BLaER1 treated with 17β-estradiol and CSF1 and Interleukin-3, amounts not matched to agents 10 nM and 100 nM (cell line): Measurements from ENCODE around the gene PIGW.
A peak's percentile ranks its signal among the peaks of the same experiment; 100 is the strongest.

Experiments used
- H3K27ac ChIP-seq, 11 experiments: shearing (Covaris generic); formaldehyde crosslinking; 2 replicates each; pipeline ENCODE4 v1.8.1; 2022
- H3K27me3 ChIP-seq, 11 experiments: shearing (Covaris generic); formaldehyde crosslinking; 2 replicates each; pipeline ENCODE4 v1.8.1; 2022
- H3K36me3 ChIP-seq, 11 experiments: shearing (Covaris generic); formaldehyde crosslinking; 2 replicates each; pipeline ENCODE4 v1.8.1; 2022
- H3K4me1 ChIP-seq, 10 experiments: shearing (Covaris generic); formaldehyde crosslinking; 2 replicates each; pipeline ENCODE4 v1.8.1; 2022
- H3K4me2 ChIP-seq, 11 experiments: shearing (Covaris generic); formaldehyde crosslinking; 2 replicates each; pipeline ENCODE4 v1.8.1; 2022
- H3K4me3 ChIP-seq, 10 experiments: shearing (Covaris generic); formaldehyde crosslinking; 2 replicates each; pipeline ENCODE4 v1.8.1; 2022
- H3K9ac ChIP-seq, 11 experiments: shearing (Covaris generic); formaldehyde crosslinking; 2 replicates each; pipeline ENCODE4 v1.8.1; 2022
- H3K9me3 ChIP-seq, 11 experiments: shearing (Covaris generic); formaldehyde crosslinking; replicated peaks in 1 of 11; 2 replicates each; pipeline ENCODE4 v1.8.1; 2022
- H4K20me1 ChIP-seq, 11 experiments: shearing (Covaris generic); formaldehyde crosslinking; 2 replicates each; pipeline ENCODE4 v1.8.1; 2022
- Cebpa-rat ChIP-seq, 11 experiments: shearing (Covaris generic); IDR thresholded peaks; 2 replicates each; pipeline ENCODE4 v1.8.1; 2022

Gene PIGW

DNA sequence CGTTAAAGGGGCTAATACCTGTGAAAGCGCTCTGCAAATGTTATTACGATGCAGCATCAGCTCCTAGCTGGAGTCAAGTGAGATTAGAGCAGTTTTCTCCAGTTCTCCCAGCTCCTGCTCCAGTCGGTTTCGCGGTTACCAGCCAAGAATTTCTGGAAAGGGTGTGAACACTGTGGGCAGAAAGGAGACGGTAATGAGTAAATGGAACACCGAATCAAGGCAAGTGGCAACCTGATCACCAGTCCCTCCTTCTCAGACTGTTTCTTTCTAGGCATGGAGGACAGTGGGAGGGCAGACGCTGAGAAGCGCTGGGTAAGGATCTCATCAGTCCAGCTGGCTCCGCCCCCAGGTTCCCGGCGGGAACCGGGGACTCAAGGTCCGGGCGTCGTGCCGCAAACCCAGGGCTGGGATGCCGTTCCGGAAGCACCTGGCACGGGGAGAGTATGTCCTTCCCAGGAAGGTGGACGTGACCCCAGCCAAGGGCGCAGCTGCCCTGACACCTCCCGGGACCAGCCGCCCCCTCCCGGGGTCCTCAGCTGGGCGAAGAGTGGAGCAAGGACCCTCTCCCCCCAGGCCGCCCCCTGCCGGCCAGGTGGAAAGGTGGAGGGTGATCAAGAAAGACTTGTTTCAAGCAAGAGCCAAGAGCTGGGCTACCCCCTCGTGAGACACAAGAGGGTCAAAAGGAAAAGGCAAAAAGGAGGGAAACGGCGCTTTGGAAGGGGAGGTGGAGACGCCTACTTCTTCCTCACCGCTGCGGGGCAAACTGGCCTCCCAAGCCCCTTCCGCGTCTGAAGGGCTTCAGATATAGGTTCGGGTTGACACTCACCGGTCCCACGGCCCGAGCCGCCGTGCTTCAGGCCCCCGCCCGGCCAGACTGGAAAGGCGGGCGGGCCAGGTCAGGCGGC is 600 bp upstream of the PIGW start:
- Histone ChIP-seq H3K4me1 (peaks cover 19 to 37% (median 32%) of the 10 kb centered on the region in 10 experiments), H3K9me3 (no peaks in the 10 kb centered on the region), H3K4me3 (peak overlapping the region; percentile 60 to 90 (median 76)), H3K9ac (peak overlapping the region; percentile 87 to 98 (median 95)), H3K36me3 (peaks cover 39 to 77% (median 68%) of the 10 kb centered on the region in 11 experiments), H3K27ac (peak overlapping the region; percentile 86 to 100 (median 98)), H3K4me2 (peak overlapping the region; percentile 82 to 97 (median 94)), H4K20me1 (peaks cover 0 to 20% (median 9%) of the 10 kb centered on the region in 11 experiments; a peak in 12 of 22 replicates), H3K27me3 (no peaks in the 10 kb centered on the region)
- no peak for TF ChIP-seq Cebpa-rat (IDR thresholded peaks at IDR 0.05)

DNA sequence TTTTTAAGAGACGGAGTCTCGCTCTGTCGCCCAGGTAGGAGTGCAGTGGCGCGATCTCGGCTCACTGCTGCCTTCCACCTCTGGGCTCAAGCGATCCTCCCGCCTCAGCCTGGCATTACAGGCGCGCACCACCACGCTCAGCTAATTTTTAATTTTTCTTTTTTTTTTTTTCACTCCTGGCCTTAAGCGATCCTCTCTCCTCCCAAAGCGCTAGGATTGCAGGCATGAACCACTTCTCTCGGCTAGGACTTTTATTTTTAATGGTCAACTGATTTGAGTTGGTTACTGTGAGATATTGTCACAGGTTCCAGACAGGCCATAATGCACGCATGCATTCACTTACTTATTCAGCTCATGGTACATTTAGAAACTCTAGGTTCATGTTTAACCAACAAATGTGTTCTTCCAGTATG is 888 bp downstream of the PIGW start:
- peak overlapping the region; percentile 86 to 100 (median 98); a peak in 21 of 22 replicates for H3K27ac ChIP-seq
- H3K4me1 ChIP-seq, result peaks cover 16 to 36% (median 27%) of the 10 kb centered on the region in 10 experiments
- H3K27me3 ChIP-seq, result no peaks in the 10 kb centered on the region
- no peak for TF ChIP-seq Cebpa-rat (IDR thresholded peaks at IDR 0.05)
- peak overlapping the region; percentile 82 to 97 (median 94) for H3K4me2 ChIP-seq
- peaks cover 48 to 77% (median 64%) of the 10 kb centered on the region in 11 experiments for H3K36me3 ChIP-seq
- peak overlapping the region; percentile 60 to 90 (median 76) for H3K4me3 ChIP-seq
- H4K20me1 ChIP-seq, result peaks cover 0 to 15% (median 0%) of the 10 kb centered on the region in 11 experiments; a peak in 4 of 22 replicates
- H3K9ac ChIP-seq, result peak overlapping the region; percentile 87 to 98 (median 95)
- H3K9me3 ChIP-seq, result no peaks in the 10 kb centered on the region

DNA sequence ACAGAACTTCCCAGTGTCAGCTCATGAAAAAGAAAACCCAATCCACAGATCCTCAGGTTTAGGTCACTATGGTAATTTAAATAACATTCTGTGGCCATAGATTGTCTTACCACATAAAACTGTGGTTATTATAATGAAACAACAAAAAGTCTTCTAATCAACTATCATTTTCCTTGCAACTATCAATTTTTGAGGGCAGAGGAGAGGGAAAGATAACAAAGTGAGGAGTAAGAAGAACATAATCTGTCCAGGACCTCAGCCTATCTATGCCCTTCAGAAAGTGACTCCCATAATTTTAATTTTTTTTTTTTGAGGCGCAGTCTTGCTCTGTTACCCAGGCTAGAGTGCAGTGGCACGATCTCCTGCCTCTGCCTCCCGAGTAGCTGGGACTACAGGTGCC is 5.9 kb downstream of the PIGW start:
- Histone ChIP-seq H3K4me1 (peaks cover 17 to 26% (median 19%) of the 10 kb centered on the region in 10 experiments), H4K20me1 (peaks cover 1 to 3% (median 2%) of the 10 kb centered on the region in 11 experiments; a peak in 14 of 22 replicates), H3K27ac (no peak overlapping the region), H3K9ac (no peak overlapping the region), H3K4me2 (no peak overlapping the region), H3K36me3 (peaks cover 24 to 49% (median 35%) of the 10 kb centered on the region in 11 experiments), H3K4me3 (no peak overlapping the region), H3K9me3 (no peaks in the 10 kb centered on the region), H3K27me3 (no peaks in the 10 kb centered on the region)
- no peak for TF ChIP-seq Cebpa-rat (IDR thresholded peaks at IDR 0.05)

DNA sequence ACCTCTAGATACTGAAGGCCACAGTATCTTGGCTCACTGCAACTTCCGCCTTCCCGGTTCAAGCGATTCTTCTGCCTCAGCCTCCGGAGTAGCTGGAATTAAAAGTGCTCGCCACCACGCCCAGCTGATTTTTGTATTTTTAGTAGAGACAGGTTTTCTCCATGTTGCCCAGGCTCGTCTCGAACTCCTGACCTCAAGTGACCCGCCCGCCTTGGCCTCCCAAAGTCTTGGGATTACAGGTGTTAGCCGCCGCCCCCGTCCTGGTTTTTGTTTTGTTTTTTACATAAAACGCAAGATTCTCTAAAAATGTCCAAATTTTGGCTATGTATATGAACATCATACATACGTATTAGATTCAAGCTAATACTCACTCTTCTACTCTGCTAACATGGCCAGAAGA is 8.0 kb downstream of the PIGW start:
- Histone ChIP-seq H3K9ac (peak overlapping the region in 3 of 11 experiments; percentile 99 to 100 (median 99); a peak in 3 of 22 replicates), H3K36me3 (peaks cover 24 to 52% (median 41%) of the 10 kb centered on the region in 11 experiments), H4K20me1 (peaks cover 21 to 24% (median 22%) of the 10 kb centered on the region in 11 experiments), H3K27me3 (no peaks in the 10 kb centered on the region), H3K27ac (peak overlapping the region in 2 of 11 experiments; percentile 100; a peak in 1 of 22 replicates), H3K4me3 (0 out of 20 replicates have a peak overlapping the region, but pooled peaks of 1 of the 10 experiments have one; percentile 93), H3K4me2 (peak overlapping the region in 9 of 11 experiments; percentile 72 to 94 (median 91); a peak in 17 of 22 replicates), H3K9me3 (no peaks in the 10 kb centered on the region), H3K4me1 (peaks cover 17 to 27% (median 22%) of the 10 kb centered on the region in 10 experiments)
- TF ChIP-seq Cebpa-rat (IDR thresholded peaks at IDR 0.05), result no peak

DNA sequence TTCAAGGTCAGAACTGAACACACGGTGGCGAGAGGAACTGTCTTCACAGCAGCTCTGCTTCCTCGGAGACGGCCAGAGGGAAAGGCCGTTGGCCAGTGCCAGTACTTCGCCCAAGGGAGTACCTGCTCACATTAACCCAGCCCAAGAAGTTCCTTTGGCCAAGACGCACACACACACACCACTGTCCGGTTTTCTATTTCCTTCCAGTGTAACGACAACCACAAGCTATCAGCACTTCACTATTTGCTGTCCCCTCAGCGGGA is 9.2 kb downstream of the PIGW start:
- Histone ChIP-seq H3K9me3 (no peaks in the 10 kb centered on the region), H4K20me1 (peaks cover 33 to 36% (median 35%) of the 10 kb centered on the region in 11 experiments), H3K9ac (peak overlapping the region; percentile 98 to 100 (median 99)), H3K4me1 (peaks cover 28 to 40% (median 33%) of the 10 kb centered on the region in 10 experiments), H3K27ac (peak overlapping the region; percentile 98 to 100 (median 99)), H3K27me3 (no peaks in the 10 kb centered on the region), H3K36me3 (peaks cover 22 to 52% (median 38%) of the 10 kb centered on the region in 11 experiments; a peak in 19 of 22 replicates), H3K4me3 (peak overlapping the region; percentile 74 to 98 (median 89)), H3K4me2 (peak overlapping the region; percentile 72 to 97 (median 92))
- no peak for TF ChIP-seq Cebpa-rat (IDR thresholded peaks at IDR 0.05)

DNA sequence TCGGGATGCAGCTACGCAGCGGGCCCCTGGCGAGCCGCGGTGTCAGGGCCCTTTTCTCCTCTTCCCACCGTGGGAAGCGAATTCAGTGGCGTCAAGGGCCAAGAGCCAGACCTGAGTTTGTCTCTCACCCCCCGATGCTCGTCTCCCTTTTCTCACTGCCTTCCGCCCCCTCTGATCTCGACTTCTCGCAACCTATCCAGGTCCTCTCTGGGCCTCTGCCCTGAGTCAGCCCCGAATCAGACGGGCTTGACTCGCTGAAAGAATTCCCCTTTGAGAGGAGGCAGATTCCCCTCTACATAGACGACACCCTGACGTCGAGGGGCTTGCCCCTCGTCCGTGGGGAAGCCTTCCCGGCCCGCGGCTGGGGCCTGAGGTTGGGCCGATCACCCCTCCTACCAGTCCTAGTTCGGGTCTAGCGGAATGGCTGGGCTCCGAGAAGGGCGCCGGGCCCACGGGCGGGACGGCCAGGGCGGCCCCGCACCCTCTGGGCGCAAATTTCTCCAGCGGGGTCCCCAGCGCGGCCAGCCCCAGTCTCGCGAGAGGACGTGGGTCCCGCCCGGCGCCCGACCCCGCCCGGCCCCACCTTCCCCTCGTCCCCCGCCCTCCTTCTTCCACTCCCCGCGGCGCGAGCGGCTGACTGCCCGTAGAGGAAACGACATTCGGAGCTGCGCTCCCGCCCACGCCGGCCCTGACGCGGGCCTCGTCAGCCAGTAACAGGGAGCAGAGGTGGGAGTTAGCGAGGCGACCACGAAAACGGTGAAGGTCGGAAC is 9.7 kb downstream of the PIGW start, which contains the start of gene GGNBP2:
TSS of gene GGNBP2 (plus strand) at position 613 of the 770 bp plus-strand sequence. CDS start 806 bp downstream, outside the sequence.
- no peak for TF ChIP-seq Cebpa-rat (IDR thresholded peaks at IDR 0.05)

DNA sequence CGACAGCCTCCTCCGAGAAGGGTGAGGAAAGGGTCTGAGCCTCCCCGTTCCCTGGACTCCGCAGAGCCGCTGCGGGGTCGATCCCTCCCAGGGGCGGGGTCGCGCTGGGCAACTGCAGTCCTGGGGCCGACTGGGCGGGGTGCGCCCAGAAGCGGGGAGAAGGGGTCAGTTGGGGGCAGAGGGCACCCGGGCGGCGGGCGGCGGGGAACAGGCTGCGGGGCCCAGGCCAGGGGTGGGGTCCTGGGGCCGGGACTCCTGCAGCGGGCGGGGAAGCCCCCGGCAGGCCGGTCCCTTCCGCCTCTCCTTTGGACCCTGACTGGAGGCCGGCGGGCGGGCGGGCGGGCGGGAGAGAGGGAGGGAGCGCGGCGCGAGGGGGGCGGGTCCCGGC is 10.3 kb downstream of the PIGW start:
- Histone ChIP-seq H3K4me1 (peaks cover 33 to 50% (median 38%) of the 10 kb centered on the region in 10 experiments), H3K4me2 (peak overlapping the region in 5 of 11 experiments; percentile 29 to 92 (median 51); a peak in 5 of 22 replicates)

More for the DNA sequence above, 9.7 kb downstream of the PIGW start, which contains the start of gene GGNBP2:
- Histone ChIP-seq H3K27ac (peak within 1 kb of the TSS; percentile 98 to 100 (median 99)), H3K36me3 (peaks cover 25 to 52% (median 38%) of the 10 kb centered on the region in 11 experiments; a peak in 20 of 22 replicates), H4K20me1 (peaks cover 38 to 41% (median 40%) of the 10 kb centered on the region in 11 experiments), H3K4me3 (peak within 1 kb of the TSS; percentile 74 to 98 (median 89)), H3K27me3 (no peaks in the 10 kb centered on the region), H3K9ac (peak within 1 kb of the TSS; percentile 98 to 100 (median 99)), H3K9me3 (no peaks in the 10 kb centered on the region), H3K4me2 (peak within 1 kb of the TSS; percentile 89 to 100 (median 92)), H3K4me1 (peaks cover 28 to 45% (median 33%) of the 10 kb centered on the region in 10 experiments)

More for the DNA sequence above, 10.3 kb downstream of the PIGW start:
- H4K20me1 ChIP-seq, result peaks cover 43 to 47% (median 45%) of the 10 kb centered on the region in 11 experiments
- peak overlapping the region; percentile 98 to 100 (median 99) for H3K9ac ChIP-seq
- peak overlapping the region; percentile 74 to 98 (median 89) for H3K4me3 ChIP-seq
- peaks cover 21 to 52% (median 42%) of the 10 kb centered on the region in 11 experiments; a peak in 20 of 22 replicates for H3K36me3 ChIP-seq
- peak overlapping the region; percentile 98 to 100 (median 99) for H3K27ac ChIP-seq
- TF ChIP-seq Cebpa-rat (IDR thresholded peaks at IDR 0.05), result no peak
- no peaks in the 10 kb centered on the region for H3K9me3 ChIP-seq
- no peaks in the 10 kb centered on the region for H3K27me3 ChIP-seq
